Ascending aorta (tissue), 2 donors: ENCODE measurements around the gene WWP2. TPM values are rescaled to one million over a fixed set of nuclear protein-coding genes. Genes with fewer than 3 reads are reported as not detected.
A peak's percentile ranks its signal among the peaks of the same experiment; 100 is the strongest.

Experiments
- DNase-seq, 2 donors: peaks; one replicate each; pipeline ENCODE4 v3.0.0-alpha.2; 2019; ENCODE audit warnings: low spot score in 2 of 2
- H3K27ac ChIP-seq, 2 donors: fragments of 200-600 bp; sonication (generic); one replicate each; pipeline ENCODE4 v1.5.1; 2016 to 2017; ENCODE audit warnings: mild to moderate bottlenecking in 1 of 2
- H3K27me3 ChIP-seq: fragments of 200-600 bp; sonication (generic); one replicate; pipeline ENCODE4 v1.5.1; 2017
- H3K36me3 ChIP-seq, 2 donors: fragments of 200-600 bp; sonication (generic); one replicate each; pipeline ENCODE4 v1.5.1; 2016
- H3K4me1 ChIP-seq, 2 donors: fragments of 200-600 bp; sonication (generic); one replicate each; pipeline ENCODE4 v1.5.1; 2016 to 2017; ENCODE audit warnings: mild to moderate bottlenecking in 1 of 2
- H3K4me3 ChIP-seq, 2 donors: fragments of 200-600 bp; sonication (generic); one replicate each; pipeline ENCODE4 v1.5.1; 2016 to 2017; ENCODE audit warnings: mild to moderate bottlenecking in 1 of 2
- H3K9me3 ChIP-seq, 2 donors: fragments of 200-600 bp; sonication (generic); one replicate each; pipeline ENCODE4 v1.5.1; 2016
- intact Hi-C: fragments of 100-400 bp; cut with DNase I; formaldehyde crosslinking; loops from one replicate; pipeline ENCODE4 v1.15.1; 2023
- total RNA-seq: library from RNA; depleted of rRNA; stranded (reverse); fragments of >200 nt; gene quantifications from one replicate; pipeline ENCODE4 v1.1.0, GENCODE V29; 2016
- TF ChIP-seq, protein P1 (sequence below), 3 experiments: fragments of 200-600 bp in 2 of 3; fragments of 450-650 bp in 1 of 3; sonication (generic) in 2 of 3; IDR thresholded peaks; one replicate each; pipeline ENCODE4 v1.5.1; 2016 to 2019; ENCODE audit warnings: antibody characterized with exemption in 3 of 3, mild to moderate bottlenecking in 1 of 3, moderate library complexity in 1 of 3

WWP2 gene
- total RNA-seq, 1 donor from 2014 or later = 71.2 TPM

GRCh38 chr16:69935278-69935711 is 173.2 kb downstream of the WWP2 start:
- Histone ChIP-seq H3K27ac (peak overlapping the region; percentile 96 to 97), H3K4me3 (peak overlapping the region in 1 of 2 donors; percentile 21), H3K9me3 (no peaks in the 10 kb centered on the region), H3K36me3 (peaks cover 88 to 100% of the 10 kb centered on the region in 2 donors), H3K4me1 (peaks cover 14 to 27% of the 10 kb centered on the region in 2 donors), H3K27me3 (no peaks in the 10 kb centered on the region)
- intact Hi-C loops = no loop called here
- TF ChIP-seq, protein P1, sequence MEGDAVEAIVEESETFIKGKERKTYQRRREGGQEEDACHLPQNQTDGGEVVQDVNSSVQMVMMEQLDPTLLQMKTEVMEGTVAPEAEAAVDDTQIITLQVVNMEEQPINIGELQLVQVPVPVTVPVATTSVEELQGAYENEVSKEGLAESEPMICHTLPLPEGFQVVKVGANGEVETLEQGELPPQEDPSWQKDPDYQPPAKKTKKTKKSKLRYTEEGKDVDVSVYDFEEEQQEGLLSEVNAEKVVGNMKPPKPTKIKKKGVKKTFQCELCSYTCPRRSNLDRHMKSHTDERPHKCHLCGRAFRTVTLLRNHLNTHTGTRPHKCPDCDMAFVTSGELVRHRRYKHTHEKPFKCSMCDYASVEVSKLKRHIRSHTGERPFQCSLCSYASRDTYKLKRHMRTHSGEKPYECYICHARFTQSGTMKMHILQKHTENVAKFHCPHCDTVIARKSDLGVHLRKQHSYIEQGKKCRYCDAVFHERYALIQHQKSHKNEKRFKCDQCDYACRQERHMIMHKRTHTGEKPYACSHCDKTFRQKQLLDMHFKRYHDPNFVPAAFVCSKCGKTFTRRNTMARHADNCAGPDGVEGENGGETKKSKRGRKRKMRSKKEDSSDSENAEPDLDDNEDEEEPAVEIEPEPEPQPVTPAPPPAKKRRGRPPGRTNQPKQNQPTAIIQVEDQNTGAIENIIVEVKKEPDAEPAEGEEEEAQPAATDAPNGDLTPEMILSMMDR (IDR thresholded peaks at IDR 0.05) = peak; percentile 6 to 42 (median 13)
- peak; percentile 72 to 87 for DNase-seq

- Histone ChIP-seq H3K27ac (peak overlapping the region; percentile 96 to 97), H3K36me3 (peaks cover 88 to 100% of the 10 kb centered on the region in 2 donors), H3K4me3 (peak overlapping the region in 1 of 2 donors; percentile 21), H3K4me1 (peaks cover 14 to 23% of the 10 kb centered on the region in 2 donors), H3K27me3 (no peaks in the 10 kb centered on the region), H3K9me3 (no peaks in the 10 kb centered on the region)
- TF ChIP-seq, protein P1 (IDR thresholded peaks at IDR 0.05) = peak in 1 of 3 experiments; percentile 3
- DNase-seq = no peak
- intact Hi-C loops = no loop called here
These were observed 173.6 kb downstream of the WWP2 start for GRCh38 chr16:69935740-69936139.

- peak overlapping the region; percentile 96 to 97 for H3K27ac ChIP-seq
- no peak for DNase-seq
- TF ChIP-seq, protein P1 (IDR thresholded peaks at IDR 0.05) = no peak
- no peaks in the 10 kb centered on the region for H3K9me3 ChIP-seq
- peaks cover 89 to 100% of the 10 kb centered on the region in 2 donors for H3K36me3 ChIP-seq
- no peaks in the 10 kb centered on the region for H3K27me3 ChIP-seq
- intact Hi-C loops = no loop called here
- peak overlapping the region in 1 of 2 donors; percentile 21 for H3K4me3 ChIP-seq
- peaks cover 14 to 22% of the 10 kb centered on the region in 2 donors for H3K4me1 ChIP-seq
These were observed 174.1 kb downstream of the WWP2 start for GRCh38 chr16:69936252-69936651.

DNA sequence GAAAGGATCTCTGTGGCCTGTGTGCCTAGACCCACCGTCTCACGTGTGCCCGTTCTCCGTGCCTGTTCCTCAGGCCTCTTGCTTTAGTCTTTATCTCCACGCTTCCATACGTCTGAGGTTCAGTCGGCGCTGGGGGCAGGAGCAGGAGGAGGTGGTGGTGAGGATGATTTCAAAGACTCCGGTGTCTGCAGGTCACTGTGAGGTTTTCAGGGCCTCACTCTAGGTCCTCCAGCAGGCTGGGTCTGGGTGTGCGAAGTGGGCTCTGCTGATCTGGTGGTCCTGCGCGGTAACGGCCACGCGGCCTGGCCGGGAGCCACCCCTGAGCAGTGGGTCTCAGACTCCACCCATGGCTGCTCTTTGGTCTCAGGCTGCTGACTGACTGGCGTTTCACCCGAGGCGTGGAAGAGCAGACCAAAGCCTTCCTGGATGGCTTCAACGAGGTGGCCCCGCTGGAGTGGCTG is 174.6 kb downstream of the WWP2 start:
- H3K4me1 ChIP-seq = peaks cover 14 to 25% of the 10 kb centered on the region in 2 donors
- intact Hi-C loops = no loop called here
- DNase-seq = no peak
- no peaks in the 10 kb centered on the region for H3K27me3 ChIP-seq
- H3K27ac ChIP-seq = peak overlapping the region; percentile 96 to 97
- H3K36me3 ChIP-seq = peaks cover 83 to 97% of the 10 kb centered on the region in 2 donors
- H3K4me3 ChIP-seq = peak overlapping the region in 1 of 2 donors; percentile 14
- TF ChIP-seq, protein P1 (IDR thresholded peaks at IDR 0.05) = no peak
- no peaks in the 10 kb centered on the region for H3K9me3 ChIP-seq

- Histone ChIP-seq H3K27me3 (no peaks in the 10 kb centered on the region), H3K27ac (peak overlapping the region; percentile 96 to 97), H3K36me3 (peaks cover 78 to 90% of the 10 kb centered on the region in 2 donors), H3K4me1 (peaks cover 14 to 32% of the 10 kb centered on the region in 2 donors), H3K9me3 (no peaks in the 10 kb centered on the region), H3K4me3 (no peak overlapping the region)
- intact Hi-C loops = no loop called here
- TF ChIP-seq, protein P1 (IDR thresholded peaks at IDR 0.05) = peak in 2 of 3 experiments; percentile 14 to 19
- DNase-seq = no peak
These were observed 175.4 kb downstream of the WWP2 start for GRCh38 chr16:69937465-69937951.
